Activated CD8-positive, alpha-beta T cell treated with anti-CD3 and anti-CD28 coated beads, Interleukin-2, amount 10 ng/mL, durations not matched to agents 7 days and 5 days (primary cell): ENCODE data around the gene TUBA3E. TPM values are rescaled to one million over a fixed set of nuclear protein-coding genes. Genes with fewer than 3 reads are reported as not detected.
"Not testable (repeated sequence)": the region's sequence is repeated elsewhere in the genome, so short reads cannot be mapped to it uniquely, and the experiment has no call there.

ENCODE experiments used
- ATAC-seq: fragments of 150-1000 bp; cut with Tn5 transposase; one replicate; pipeline ENCODE4 v1.10.0; 2021; ENCODE audit warnings: moderate library complexity
- CTCF ChIA-PET: fragments of 350-600 bp; sonication (Branson Sonifier 250); formaldehyde crosslinking; loops from one replicate; lab custom pipeline; 2021; ENCODE audit warnings: antibody characterized with exemption; lab: Charles Lee
- POLR2A ChIA-PET: fragments of 350-600 bp; sonication (Branson Sonifier 250); formaldehyde crosslinking; loops from one replicate; lab custom pipeline; 2021; ENCODE audit warnings: antibody characterized with exemption; lab: Charles Lee
- DNase-seq: peaks from one replicate; pipeline ENCODE4 v3.0.0-alpha.2; 2020
- H3K27ac Mint-ChIP-seq: one replicate; pipeline ENCODE4 v1.8.0; 2021; ENCODE audit warnings: mild to moderate bottlenecking, mixed read lengths
- H3K27me3 Mint-ChIP-seq: one replicate; pipeline ENCODE4 v1.8.0; 2021; ENCODE audit warnings: low read depth, mixed read lengths
- H3K36me3 Mint-ChIP-seq: one replicate; pipeline ENCODE4 v1.8.0; 2021; ENCODE audit warnings: low read depth, mixed read lengths
- H3K4me1 Mint-ChIP-seq: one replicate; pipeline ENCODE4 v1.8.0; 2021; ENCODE audit warnings: low read depth, mixed read lengths
- H3K4me3 Mint-ChIP-seq: one replicate; pipeline ENCODE4 v1.8.0; 2021; ENCODE audit warnings: mild to moderate bottlenecking, mixed read lengths
- H3K9me3 Mint-ChIP-seq: one replicate; pipeline ENCODE4 v1.8.0; 2022; ENCODE audit warnings: mixed read lengths; ENCODE audit not compliant: insufficient read depth
- total RNA-seq, 2 experiments: library from RNA; stranded (reverse); gene quantifications; one replicate each; pipeline ENCODE4 v1.2.3, GENCODE V29; 2021

The TUBA3E gene
- total RNA-seq, 2 experiments from 2014 or later, result not detected

DNA sequence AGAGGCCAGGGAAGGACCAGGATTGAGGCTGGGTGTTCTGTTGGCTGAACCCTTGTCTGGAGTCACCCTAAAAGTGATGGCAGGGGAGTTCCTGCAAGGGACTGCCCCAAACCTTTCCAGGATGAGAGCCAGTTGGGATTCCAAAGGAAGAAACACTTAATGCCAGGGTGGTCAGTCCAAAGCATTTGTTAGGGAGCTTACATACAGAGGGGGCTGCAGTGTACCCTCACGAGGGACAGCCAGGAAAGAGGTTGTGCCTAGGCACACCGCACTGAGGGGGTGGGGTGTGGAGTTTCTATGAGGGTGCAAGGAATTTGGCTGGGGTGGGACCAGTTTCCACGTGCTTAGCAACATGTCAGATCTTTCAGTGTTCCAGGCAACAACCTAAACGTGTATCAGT, 9.3 kb downstream of the TUBA3E start:
- H3K27me3 Mint-ChIP-seq, H3K27ac Mint-ChIP-seq, POLR2A ChIA-PET: not testable (repeated sequence)

GRCh38 chr2:130187859-130188792, 10.1 kb downstream of the TUBA3E start:
- ATAC-seq, DNase-seq, H3K27me3 Mint-ChIP-seq, H3K4me3 Mint-ChIP-seq, POLR2A ChIA-PET, CTCF ChIA-PET, H3K9me3 Mint-ChIP-seq, H3K27ac Mint-ChIP-seq: not testable (repeated sequence)
- Mint-ChIP-seq H3K4me1 (peaks cover 30% of the 10 kb centered on the region), H3K36me3 (peaks cover 19% of the 10 kb centered on the region)

More for the DNA sequence above, 9.3 kb downstream of the TUBA3E start:
- DNase-seq, CTCF ChIA-PET, H3K9me3 Mint-ChIP-seq, ATAC-seq, H3K4me3 Mint-ChIP-seq: not testable (repeated sequence)
- peaks cover 16% of the 10 kb centered on the region for H3K36me3 Mint-ChIP-seq
- H3K4me1 Mint-ChIP-seq, result peaks cover 23% of the 10 kb centered on the region

- Mint-ChIP-seq H3K27me3 (no peaks in the 10 kb centered on the region), H3K9me3 (no peaks in the 10 kb centered on the region), H3K4me1 (peaks cover 27% of the 10 kb centered on the region), H3K36me3 (peaks cover 19% of the 10 kb centered on the region), H3K27ac (no peak overlapping the region), H3K4me3 (no peak overlapping the region)
- POLR2A ChIA-PET, result no interaction called here
- no peak for ATAC-seq
- DNase-seq, result no peak
- CTCF ChIA-PET, result no interaction called here
Observed at GRCh38 chr2:130187268-130187667, 11.0 kb downstream of the TUBA3E start.

DNA sequence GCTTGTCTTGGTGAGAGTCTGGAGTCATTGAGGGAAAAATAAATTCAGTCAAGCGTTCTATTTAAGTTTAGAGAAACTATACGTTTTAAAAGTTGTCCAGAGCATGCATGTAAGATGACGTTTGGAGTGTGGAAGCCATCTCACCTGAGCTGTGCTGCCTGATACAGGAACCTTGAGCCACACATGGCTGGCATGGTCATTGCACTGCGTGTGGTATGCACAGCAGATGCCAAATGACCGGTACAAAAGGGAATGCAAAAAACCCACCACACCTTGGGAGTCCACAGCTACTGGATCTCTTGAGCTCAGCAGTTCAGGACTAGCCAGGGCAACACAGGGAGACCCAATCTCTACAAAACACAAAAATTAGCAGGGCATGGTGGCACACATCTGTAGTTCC, 11.8 kb downstream of the TUBA3E start:
- no peak overlapping the region for H3K4me3 Mint-ChIP-seq
- DNase-seq (no peak), ATAC-seq (no peak)
- H3K4me1 Mint-ChIP-seq, result peaks cover 23% of the 10 kb centered on the region
- POLR2A ChIA-PET, result interaction anchor here (1.2 kb wide), 1 partner anchor 1302 kb away, joined by 3 read pairs; no protein-coding TSS in a partner anchor
- no peaks in the 10 kb centered on the region for H3K27me3 Mint-ChIP-seq
- H3K27ac Mint-ChIP-seq, result peak overlapping the region; percentile 34
- peaks cover 17% of the 10 kb centered on the region for H3K36me3 Mint-ChIP-seq
- H3K9me3 Mint-ChIP-seq, result no peaks in the 10 kb centered on the region
- CTCF ChIA-PET, result no interaction called here

DNA sequence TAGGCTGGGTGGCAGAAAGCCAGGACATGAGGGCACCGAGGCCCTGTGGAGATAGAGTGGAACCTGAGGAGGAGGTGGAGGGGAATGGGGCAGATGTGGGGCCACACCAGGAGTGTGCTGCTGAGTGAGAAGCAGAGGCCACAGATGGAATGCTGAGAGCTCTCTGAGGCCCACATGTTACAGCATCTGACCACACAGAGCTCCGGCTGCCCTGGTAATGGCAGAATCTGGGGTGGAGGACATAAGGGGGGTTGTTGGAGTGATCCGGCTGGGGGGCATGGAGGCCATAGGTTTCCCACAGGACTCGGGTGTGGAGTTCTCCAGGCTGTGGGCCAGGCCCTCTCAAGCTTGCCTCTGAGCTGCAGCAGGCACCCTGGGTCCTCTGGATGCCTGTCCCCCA, 12.3 kb downstream of the TUBA3E start:
- H3K4me1 Mint-ChIP-seq, result peaks cover 19% of the 10 kb centered on the region
- ChIA-PET POLR2A (interaction anchor here (1.2 kb wide), 1 partner anchor 1303 kb away, joined by 3 read pairs; no protein-coding TSS in a partner anchor), CTCF (no interaction called here)
- no peak overlapping the region for H3K4me3 Mint-ChIP-seq
- ATAC-seq (no peak), DNase-seq (no peak)
- no peaks in the 10 kb centered on the region for H3K9me3 Mint-ChIP-seq
- H3K27ac Mint-ChIP-seq, result peak overlapping the region; percentile 34
- H3K36me3 Mint-ChIP-seq, result peaks cover 15% of the 10 kb centered on the region
- H3K27me3 Mint-ChIP-seq, result no peaks in the 10 kb centered on the region

DNA sequence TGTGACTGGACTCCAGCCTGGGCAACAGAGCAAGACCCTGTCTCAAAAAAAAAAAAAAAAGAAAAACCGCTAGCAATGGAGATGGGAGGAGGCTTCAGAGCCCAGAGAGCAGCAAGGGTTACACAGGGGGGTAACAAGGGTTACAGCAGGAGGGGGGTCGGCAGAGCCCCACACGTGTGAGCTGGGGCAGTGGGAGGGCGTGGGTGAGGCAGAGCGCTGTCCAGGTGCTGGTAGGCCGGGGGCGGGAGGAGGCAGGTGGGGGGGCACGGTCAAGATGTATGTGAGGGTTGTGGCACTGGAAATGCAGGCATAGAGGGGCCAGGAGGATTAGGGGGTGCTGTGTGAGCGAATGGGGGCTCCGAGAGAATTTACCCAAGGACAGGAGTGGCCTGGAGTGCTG, 12.8 kb downstream of the TUBA3E start:
- Mint-ChIP-seq H3K27ac (no peak overlapping the region), H3K9me3 (no peaks in the 10 kb centered on the region), H3K4me3 (no peak overlapping the region), H3K36me3 (peaks cover 15% of the 10 kb centered on the region), H3K4me1 (peaks cover 21% of the 10 kb centered on the region), H3K27me3 (no peaks in the 10 kb centered on the region)
- ChIA-PET CTCF (no interaction called here), POLR2A (no interaction called here)
- ATAC-seq (no peak), DNase-seq (no peak)

- POLR2A ChIA-PET, result no interaction called here
- Mint-ChIP-seq H3K4me3 (peak overlapping the region; percentile 78), H3K9me3 (no peaks in the 10 kb centered on the region), H3K27ac (peak overlapping the region; percentile 86), H3K27me3 (no peaks in the 10 kb centered on the region), H3K4me1 (peaks cover 29% of the 10 kb centered on the region), H3K36me3 (peaks cover 17% of the 10 kb centered on the region)
- CTCF ChIA-PET, result no interaction called here
- DNase-seq, result no peak
- ATAC-seq, result no peak
Observed at GRCh38 chr2:130183512-130184373, 14.5 kb downstream of the TUBA3E start.

DNA sequence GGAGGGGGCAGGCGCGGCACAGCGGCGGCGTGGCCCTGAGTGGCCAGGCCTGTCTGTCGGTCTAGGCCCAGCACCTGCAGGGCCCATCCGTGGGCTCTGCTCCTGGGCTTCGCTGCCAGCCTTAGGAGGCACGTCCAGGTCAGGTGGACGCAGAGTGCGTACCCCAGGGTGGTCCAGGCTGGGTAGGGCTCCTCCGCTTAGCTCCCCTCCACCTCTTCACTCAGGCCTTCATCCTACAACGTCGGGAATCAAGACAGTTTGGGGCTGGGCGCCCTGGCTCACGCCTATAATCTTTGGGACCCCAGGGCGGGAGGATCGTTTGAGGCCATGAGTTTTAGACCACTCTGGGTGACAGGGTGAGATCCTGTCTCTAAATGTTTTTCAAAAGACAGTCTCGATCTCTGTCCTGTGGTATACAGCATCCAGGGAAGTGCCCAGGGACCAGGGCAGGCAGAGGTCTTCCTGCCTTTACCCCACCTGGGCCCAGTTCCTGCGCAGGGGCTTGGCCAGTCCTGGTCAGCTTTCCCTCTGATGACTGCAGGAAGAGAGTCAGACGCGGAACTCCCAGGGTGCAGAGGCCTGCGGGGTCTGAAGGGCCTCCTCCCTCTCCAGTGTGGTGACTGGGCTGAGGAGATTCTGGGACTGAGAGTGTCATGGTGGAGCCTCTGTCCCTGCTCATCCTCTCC, 15.3 kb downstream of the TUBA3E start:
- ATAC-seq, result peak; percentile 3
- Mint-ChIP-seq H3K36me3 (peaks cover 20% of the 10 kb centered on the region), H3K4me1 (peaks cover 32% of the 10 kb centered on the region), H3K27ac (peak overlapping the region; percentile 86), H3K4me3 (peak overlapping the region; percentile 78)
- POLR2A ChIA-PET, result interaction anchor here (0.7 to 0.9 kb wide), 2 partner anchors 150 to 159 kb away, joined by 3 to 4 read pairs; a partner anchor contains a TSS
- CTCF ChIA-PET, result interaction anchor here (0.9 to 2.7 kb wide), 3 partner anchors 12 to 159 kb away, joined by 4 to 17 read pairs (median 5); partner anchors contain the start of gene IMP4
- DNase-seq, H3K27me3 Mint-ChIP-seq, H3K9me3 Mint-ChIP-seq: not testable (repeated sequence)

DNA sequence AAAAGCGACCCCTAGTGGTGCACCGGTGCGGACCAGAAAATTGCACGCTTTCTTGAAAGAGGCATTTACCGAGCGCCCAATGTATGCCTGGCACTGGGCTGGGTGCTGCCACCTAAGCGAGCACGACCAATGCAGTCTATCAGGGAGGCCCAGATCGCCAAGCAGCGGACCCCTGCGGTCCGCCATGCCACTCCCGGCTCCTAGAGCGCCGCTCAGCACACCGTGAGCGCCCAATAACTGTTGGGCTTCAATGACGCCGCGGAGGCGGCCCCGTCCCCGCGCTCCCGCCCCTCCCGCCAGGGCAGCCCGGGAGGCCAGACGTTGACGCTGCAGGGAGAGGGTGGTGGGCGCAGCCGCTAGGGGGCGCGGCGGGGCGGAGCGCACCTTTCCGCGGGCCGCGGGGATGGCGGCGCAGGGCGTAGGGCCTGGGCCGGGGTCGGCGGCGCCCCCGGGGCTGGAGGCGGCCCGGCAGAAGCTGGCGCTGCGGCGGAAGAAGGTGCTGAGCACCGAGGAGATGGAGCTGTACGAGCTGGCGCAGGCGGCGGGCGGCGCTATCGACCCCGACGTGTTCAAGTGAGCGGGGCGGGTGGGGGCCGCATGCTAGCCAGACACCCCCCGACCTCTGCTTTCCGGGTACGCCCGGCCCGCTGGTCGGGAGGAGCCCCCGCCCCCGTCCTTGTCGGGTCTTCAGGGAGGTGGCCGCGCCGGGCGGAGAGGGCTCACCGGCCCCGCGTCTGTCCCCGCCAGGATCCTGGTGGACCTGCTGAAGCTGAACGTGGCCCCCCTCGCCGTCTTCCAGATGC, 16.2 kb downstream of the TUBA3E start, which contains the start of gene MZT2B:
MZT2B (plus strand) TSS at position 383 of the 803 bp plus-strand sequence; CDS start at position 404, 21 bp downstream.
- not testable (repeated sequence) for H3K9me3 Mint-ChIP-seq, H3K27me3 Mint-ChIP-seq
- Mint-ChIP-seq H3K27ac (peak within 1 kb of the TSS; percentile 98), H3K4me3 (peak within 1 kb of the TSS; percentile 93), H3K4me1 (peaks cover 36% of the 10 kb centered on the region), H3K36me3 (peaks cover 22% of the 10 kb centered on the region)
- POLR2A ChIA-PET, result interaction anchor here (0.7 to 2.2 kb wide), 11 partner anchors 11 to 1311 kb away, joined by 3 to 12 read pairs (median 4); partner anchors contain the start of gene IMP4
- CTCF ChIA-PET, result interaction anchor here (0.9 to 2.7 kb wide), 3 partner anchors 11 to 160 kb away, joined by 4 to 17 read pairs (median 5); partner anchors contain the start of gene IMP4
- DNase-seq (peak; percentile 93), ATAC-seq (peak; percentile 89)

DNA sequence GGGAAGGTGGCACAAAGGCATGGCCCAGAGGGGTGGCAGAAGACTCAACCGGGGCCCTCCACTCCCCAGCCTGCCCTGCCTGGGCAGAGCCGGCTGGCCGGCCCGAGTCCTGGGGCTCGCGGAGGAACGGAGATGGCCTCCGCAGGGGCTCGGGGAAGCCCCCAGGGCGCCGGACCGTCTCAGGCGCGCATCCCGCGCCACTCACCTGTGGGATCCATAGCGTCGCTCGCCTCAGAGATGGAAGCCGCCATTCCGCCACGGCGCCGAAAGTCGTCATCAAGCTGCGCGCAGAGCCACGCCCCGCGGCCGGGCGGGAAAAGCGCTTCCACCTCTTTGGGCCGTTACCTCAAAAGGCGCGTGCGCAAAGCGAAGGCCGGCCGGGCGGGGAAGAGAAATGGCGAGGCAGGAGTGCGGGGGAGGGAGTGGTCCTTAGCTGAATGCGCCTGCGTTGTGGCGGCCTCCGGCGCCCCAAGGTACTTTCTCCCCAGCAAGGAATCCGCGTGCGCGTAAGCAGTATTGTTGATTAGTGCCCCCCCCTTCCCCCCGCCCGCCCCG, 16.8 kb downstream of the TUBA3E start, which contains the start of gene SMPD4:
SMPD4 (minus strand) TSS at position 278 of the 555 bp plus-strand sequence. CDS start 5,010 bp downstream, outside the sequence.
- Mint-ChIP-seq H3K27ac (peak within 1 kb of the TSS; percentile 98), H3K4me3 (peak within 1 kb of the TSS; percentile 93), H3K36me3 (peaks cover 21% of the 10 kb centered on the region), H3K4me1 (peaks cover 34% of the 10 kb centered on the region), H3K27me3 (no peaks in the 10 kb centered on the region), H3K9me3 (no peaks in the 10 kb centered on the region)
- ATAC-seq, result peak; percentile 77
- peak; percentile 97 for DNase-seq
- ChIA-PET CTCF (interaction anchor here (0.6 to 2.7 kb wide), 5 partner anchors 72 to 161 kb away, joined by 3 to 17 read pairs (median 4); partner anchors contain the start of gene IMP4), POLR2A (interaction anchor here (0.7 to 2.2 kb wide), 10 partner anchors 10 to 1311 kb away, joined by 3 to 12 read pairs (median 4); partner anchors contain the start of gene IMP4)
